Measurements from ENCODE around the gene DPYD.

DPYD gene

GRCh38 chr1:97540346-97540888, 380.4 kb downstream of the DPYD start:
- TF ChIP-seq Cebpa-rat (IDR thresholded peaks at IDR 0.05), result no peak
- Histone ChIP-seq H4K20me1 (no peaks in the 10 kb centered on the region), H3K4me1 (no peaks in the 10 kb centered on the region), H3K9ac (no peak overlapping the region), H3K27ac (no peak overlapping the region), H3K4me2 (no peak overlapping the region), H3K27me3 (no peaks in the 10 kb centered on the region), H3K4me3 (no peak overlapping the region), H3K36me3 (no peaks in the 10 kb centered on the region), H3K9me3 (no peaks in the 10 kb centered on the region)

GRCh38 chr1:97538113-97538512, 382.7 kb downstream of the DPYD start:
- Histone ChIP-seq H3K27ac (no peak overlapping the region), H3K9ac (no peak overlapping the region), H3K9me3 (no peaks in the 10 kb centered on the region), H3K36me3 (no peaks in the 10 kb centered on the region), H4K20me1 (no peaks in the 10 kb centered on the region), H3K27me3 (no peaks in the 10 kb centered on the region), H3K4me1 (no peaks in the 10 kb centered on the region), H3K4me3 (no peak overlapping the region), H3K4me2 (no peak overlapping the region)
- TF ChIP-seq Cebpa-rat (IDR thresholded peaks at IDR 0.05), result no peak

DNA sequence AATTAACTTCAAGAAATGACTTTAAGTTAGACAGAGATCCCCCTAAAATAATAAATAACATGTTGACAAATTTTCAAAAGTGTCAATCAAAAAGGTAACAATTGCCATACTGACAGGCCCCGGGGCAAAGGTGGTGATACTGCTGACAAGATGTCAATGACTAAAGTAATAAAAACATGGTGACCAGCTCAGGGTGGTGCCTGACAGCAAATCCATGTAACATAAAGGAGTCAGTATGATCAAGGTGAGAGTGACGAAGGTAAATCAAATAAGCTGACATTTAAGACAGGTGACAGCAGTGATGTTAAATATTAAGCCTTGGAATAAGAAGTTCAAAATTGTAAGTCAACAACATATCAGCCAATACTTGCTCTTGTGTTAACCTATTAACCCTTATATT, 387.5 kb downstream of the DPYD start:
- H3K4me1 ChIP-seq, result no peaks in the 10 kb centered on the region
- H3K4me3 ChIP-seq, result no peak overlapping the region
- no peaks in the 10 kb centered on the region for H3K9me3 ChIP-seq
- H3K27ac ChIP-seq, result no peak overlapping the region
- no peaks in the 10 kb centered on the region for H4K20me1 ChIP-seq
- H3K36me3 ChIP-seq, result no peaks in the 10 kb centered on the region
- H3K4me2 ChIP-seq, result no peak overlapping the region
- no peak for TF ChIP-seq Cebpa-rat (IDR thresholded peaks at IDR 0.05)
- no peak overlapping the region for H3K9ac ChIP-seq
- H3K27me3 ChIP-seq, result no peaks in the 10 kb centered on the region

- Histone ChIP-seq H3K27me3 (no peaks in the 10 kb centered on the region), H3K4me3 (no peak overlapping the region), H3K4me2 (no peak overlapping the region), H4K20me1 (no peaks in the 10 kb centered on the region), H3K27ac (no peak overlapping the region), H3K9ac (no peak overlapping the region), H3K4me1 (no peaks in the 10 kb centered on the region), H3K36me3 (no peaks in the 10 kb centered on the region), H3K9me3 (no peaks in the 10 kb centered on the region)
- TF ChIP-seq Cebpa-rat (IDR thresholded peaks at IDR 0.05), result no peak
Observed at GRCh38 chr1:97529600-97529999, 391.2 kb downstream of the DPYD start.

GRCh38 chr1:97524211-97524610, 396.6 kb downstream of the DPYD start:
- no peak overlapping the region for H3K27ac ChIP-seq

GRCh38 chr1:97516588-97516987, 404.2 kb downstream of the DPYD start:
- no peaks in the 10 kb centered on the region for H3K36me3 ChIP-seq
- no peak for TF ChIP-seq Cebpa-rat (IDR thresholded peaks at IDR 0.05)
- no peaks in the 10 kb centered on the region for H3K27me3 ChIP-seq
- no peak overlapping the region for H3K4me2 ChIP-seq
- no peaks in the 10 kb centered on the region for H4K20me1 ChIP-seq
- H3K4me1 ChIP-seq, result no peaks in the 10 kb centered on the region
- 0 out of 2 replicates have a peak, but pooled peaks cover 3% of the 10 kb centered on the region for H3K9me3 ChIP-seq
- H3K4me3 ChIP-seq, result no peak overlapping the region
- H3K9ac ChIP-seq, result no peak overlapping the region
- no peak overlapping the region for H3K27ac ChIP-seq

More at GRCh38 chr1:97524211-97524610, 396.6 kb downstream of the DPYD start:
- Histone ChIP-seq H3K27me3 (no peaks in the 10 kb centered on the region), H3K4me1 (no peaks in the 10 kb centered on the region), H3K9ac (no peak overlapping the region), H4K20me1 (no peaks in the 10 kb centered on the region), H3K36me3 (no peaks in the 10 kb centered on the region), H3K4me2 (no peak overlapping the region), H3K4me3 (no peak overlapping the region), H3K9me3 (0 out of 2 replicates have a peak, but pooled peaks cover 1% of the 10 kb centered on the region)
- no peak for TF ChIP-seq Cebpa-rat (IDR thresholded peaks at IDR 0.05)

DNA sequence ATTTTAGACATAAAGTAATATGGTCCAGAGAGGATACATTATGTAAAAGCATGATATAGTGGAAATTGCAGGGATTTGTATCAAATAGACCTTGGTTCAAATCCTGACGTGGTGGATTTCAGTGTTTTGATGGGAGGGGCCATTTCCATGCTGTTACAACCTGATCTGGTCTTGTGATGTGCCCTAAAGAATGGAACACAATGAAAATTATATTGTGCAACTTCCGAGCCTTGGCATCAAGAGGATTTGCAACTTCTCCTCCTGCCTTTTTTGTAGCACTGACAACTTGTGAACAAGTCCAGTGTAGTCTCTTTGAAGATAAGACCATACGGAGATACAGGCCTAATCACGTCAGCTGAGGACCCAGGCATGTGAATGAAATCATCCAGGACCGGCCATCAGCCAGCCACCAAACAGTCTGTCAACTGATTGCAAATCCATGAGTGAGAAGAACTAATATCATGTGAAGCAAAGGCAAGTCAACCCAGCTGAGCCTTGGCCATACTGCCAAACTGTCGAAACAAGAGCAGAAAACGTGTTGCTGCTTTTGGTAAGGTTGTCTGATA, 412.1 kb downstream of the DPYD start:
- Histone ChIP-seq H4K20me1 (no peaks in the 10 kb centered on the region), H3K9me3 (peaks cover 5% of the 10 kb centered on the region), H3K36me3 (no peaks in the 10 kb centered on the region), H3K4me1 (peaks cover 10% of the 10 kb centered on the region), H3K9ac (no peak overlapping the region), H3K4me3 (no peak overlapping the region), H3K4me2 (no peak overlapping the region), H3K27me3 (no peaks in the 10 kb centered on the region), H3K27ac (no peak overlapping the region)
- TF ChIP-seq Cebpa-rat (IDR thresholded peaks at IDR 0.05), result no peak

DNA sequence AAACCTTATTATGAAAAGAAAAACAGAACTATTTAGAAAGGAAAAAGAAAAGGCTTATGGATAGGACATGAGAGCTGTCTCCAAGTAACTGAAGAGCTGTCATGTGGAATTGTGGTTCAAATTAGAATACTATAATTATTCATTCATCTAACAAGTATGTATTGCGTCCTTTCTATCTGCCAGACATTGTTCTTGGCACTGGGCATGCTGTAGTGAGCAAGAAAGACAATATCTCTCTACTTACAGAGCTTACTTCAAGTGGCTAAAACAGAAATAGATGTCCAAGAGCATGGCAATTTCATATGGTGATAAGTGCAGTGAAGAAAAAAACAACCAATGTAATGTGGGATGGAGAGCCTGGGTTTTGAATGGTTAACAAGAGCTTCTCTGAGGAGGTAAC, 413.0 kb downstream of the DPYD start:
- TF ChIP-seq Cebpa-rat (IDR thresholded peaks at IDR 0.05), result no peak
- H4K20me1 ChIP-seq, result no peaks in the 10 kb centered on the region
- H3K4me2 ChIP-seq, result no peak overlapping the region
- no peaks in the 10 kb centered on the region for H3K27me3 ChIP-seq
- H3K4me3 ChIP-seq, result no peak overlapping the region
- no peak overlapping the region for H3K9ac ChIP-seq
- no peaks in the 10 kb centered on the region for H3K36me3 ChIP-seq
- no peak overlapping the region for H3K27ac ChIP-seq
- peaks cover 10% of the 10 kb centered on the region for H3K4me1 ChIP-seq
- H3K9me3 ChIP-seq, result peaks cover 5% of the 10 kb centered on the region

DNA sequence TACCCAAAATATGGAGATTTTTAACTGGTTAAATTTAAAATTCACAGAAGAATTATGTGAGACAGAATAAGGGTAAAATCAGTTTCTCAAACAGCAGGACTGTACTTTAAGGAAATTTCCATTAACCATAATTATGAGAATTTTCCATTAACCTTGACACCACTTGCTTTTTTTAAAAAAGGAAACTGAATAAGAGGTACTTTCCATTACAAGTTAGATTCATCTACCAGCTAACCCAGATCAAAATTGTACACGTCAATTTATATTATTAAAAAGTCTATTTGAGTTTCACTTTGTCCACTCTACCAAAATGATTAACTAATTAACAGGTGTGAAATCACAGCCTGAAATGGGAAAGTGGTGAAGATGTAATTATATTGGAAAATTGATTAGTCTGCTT, 414.5 kb downstream of the DPYD start:
- Histone ChIP-seq H3K9me3 (peaks cover 5% of the 10 kb centered on the region), H3K4me2 (no peak overlapping the region), H3K9ac (no peak overlapping the region), H3K36me3 (no peaks in the 10 kb centered on the region), H3K4me1 (peaks cover 10% of the 10 kb centered on the region), H3K4me3 (no peak overlapping the region), H3K27ac (no peak overlapping the region), H3K27me3 (no peaks in the 10 kb centered on the region), H4K20me1 (no peaks in the 10 kb centered on the region)
- no peak for TF ChIP-seq Cebpa-rat (IDR thresholded peaks at IDR 0.05)

DNA sequence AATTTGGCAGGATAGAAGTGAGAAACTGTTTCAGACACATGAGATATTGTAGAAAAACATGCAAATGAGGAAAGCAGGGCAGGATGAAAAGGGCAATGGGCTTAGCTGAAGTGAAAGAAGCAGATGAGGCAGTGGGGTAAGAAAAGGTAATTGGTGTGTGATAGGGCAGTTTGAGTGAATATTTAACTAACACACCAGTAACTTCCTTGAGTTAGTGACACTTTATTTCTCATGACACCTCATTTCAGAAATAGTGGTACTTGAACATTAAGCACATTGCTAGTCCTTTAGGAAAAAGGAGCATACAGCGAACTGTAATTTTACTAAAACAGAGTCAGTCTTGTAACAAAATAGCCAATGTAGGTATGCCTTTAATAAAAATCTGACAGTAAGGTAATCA, 415.0 kb downstream of the DPYD start:
- peaks cover 6% of the 10 kb centered on the region for H3K4me1 ChIP-seq
- no peaks in the 10 kb centered on the region for H3K36me3 ChIP-seq
- no peak overlapping the region for H3K27ac ChIP-seq
- no peaks in the 10 kb centered on the region for H3K27me3 ChIP-seq
- no peak overlapping the region for H3K4me2 ChIP-seq
- H4K20me1 ChIP-seq, result no peaks in the 10 kb centered on the region
- peaks cover 5% of the 10 kb centered on the region for H3K9me3 ChIP-seq
- no peak overlapping the region for H3K4me3 ChIP-seq
- H3K9ac ChIP-seq, result no peak overlapping the region
- no peak for TF ChIP-seq Cebpa-rat (IDR thresholded peaks at IDR 0.05)

GRCh38 chr1:97505289-97505688, 415.5 kb downstream of the DPYD start:
- no peak overlapping the region for H3K9ac ChIP-seq
- no peaks in the 10 kb centered on the region for H4K20me1 ChIP-seq
- peaks cover 5% of the 10 kb centered on the region for H3K9me3 ChIP-seq
- no peaks in the 10 kb centered on the region for H3K36me3 ChIP-seq
- H3K4me2 ChIP-seq, result no peak overlapping the region
- H3K27ac ChIP-seq, result no peak overlapping the region
- H3K4me3 ChIP-seq, result no peak overlapping the region
- H3K4me1 ChIP-seq, result peaks cover under 1% of the 10 kb centered on the region; the same call in 1 of the 2 replicates
- no peaks in the 10 kb centered on the region for H3K27me3 ChIP-seq
- TF ChIP-seq Cebpa-rat (IDR thresholded peaks at IDR 0.05), result no peak
